C1 segment of cervical spinal cord (tissue), 14 donors: Measurements from ENCODE around the gene FAM114A1.
"Not testable (repeated sequence)": the region's sequence is repeated elsewhere in the genome, so short reads cannot be mapped to it uniquely, and the experiment has no call there.

Experiments used
- DNase-seq, 14 donors: peaks; one replicate each; lab custom pipeline; 2025; lab: John Stamatoyannopoulos, UW

Gene FAM114A1

GRCh38 chr4:38902695-38903094, 35.1 kb downstream of the FAM114A1 start:
- peak in 1 of 14 donors; percentile 28 for DNase-seq

GRCh38 chr4:38904090-38904666, 36.6 kb downstream of the FAM114A1 start:
- DNase-seq = no peak

GRCh38 chr4:38904682-38905081, 37.1 kb downstream of the FAM114A1 start:
- no peak for DNase-seq

GRCh38 chr4:38905652-38906385, 38.2 kb downstream of the FAM114A1 start:
- DNase-seq = no peak

- DNase-seq = no peak
Observed at GRCh38 chr4:38907696-38908270, 40.2 kb downstream of the FAM114A1 start.

GRCh38 chr4:38909015-38909414, 41.4 kb downstream of the FAM114A1 start:
- no peak for DNase-seq

- no peak for DNase-seq
Observed at GRCh38 chr4:38911257-38911656, 43.7 kb downstream of the FAM114A1 start.

- DNase-seq = no peak
Observed at GRCh38 chr4:38914854-38915253, 47.2 kb downstream of the FAM114A1 start.

- DNase-seq = not testable (repeated sequence)
Observed at GRCh38 chr4:38916267-38916666, 48.7 kb downstream of the FAM114A1 start.

GRCh38 chr4:38917481-38918025, 49.9 kb downstream of the FAM114A1 start:
- DNase-seq = no peak

GRCh38 chr4:38919494-38919893, 51.9 kb downstream of the FAM114A1 start:
- no peak for DNase-seq

- no peak for DNase-seq
Observed at GRCh38 chr4:38920186-38920585, 52.6 kb downstream of the FAM114A1 start.

GRCh38 chr4:38920677-38921076, 53.1 kb downstream of the FAM114A1 start:
- no peak for DNase-seq

- no peak for DNase-seq
Observed at GRCh38 chr4:38921151-38921550, 53.5 kb downstream of the FAM114A1 start.

- DNase-seq = no peak
Observed at GRCh38 chr4:38923746-38924145, 56.1 kb downstream of the FAM114A1 start.

GRCh38 chr4:38924353-38924752, 56.7 kb downstream of the FAM114A1 start:
- no peak for DNase-seq

GRCh38 chr4:38925492-38926413, 58.1 kb downstream of the FAM114A1 start:
- peak in 5 of 14 donors; percentile 8 to 32 (median 14) for DNase-seq

GRCh38 chr4:38926896-38927295, 59.3 kb downstream of the FAM114A1 start:
- no peak for DNase-seq

GRCh38 chr4:38928568-38928967, 61.0 kb downstream of the FAM114A1 start:
- DNase-seq = no peak

GRCh38 chr4:38928974-38929373, 61.4 kb downstream of the FAM114A1 start:
- no peak for DNase-seq

- peak in 1 of 14 donors; percentile 43 for DNase-seq
Observed at GRCh38 chr4:38930204-38930603, 62.6 kb downstream of the FAM114A1 start.

- peak in 1 of 14 donors; percentile 22 for DNase-seq
Observed at GRCh38 chr4:38930707-38931106, 63.1 kb downstream of the FAM114A1 start.
